Activated CD8-positive, alpha-beta memory T cell treated with anti-CD3 and anti-CD28 coated beads for 4 hours (primary cell): ENCODE results near the gene NECTIN2.

ENCODE experiments used
- DNase-seq, 2 donors: peaks; one replicate each; pipeline ENCODE4 v3.0.0-alpha.2; 2020; ENCODE audit warnings: low read depth in 2 of 2

NECTIN2 gene

DNA sequence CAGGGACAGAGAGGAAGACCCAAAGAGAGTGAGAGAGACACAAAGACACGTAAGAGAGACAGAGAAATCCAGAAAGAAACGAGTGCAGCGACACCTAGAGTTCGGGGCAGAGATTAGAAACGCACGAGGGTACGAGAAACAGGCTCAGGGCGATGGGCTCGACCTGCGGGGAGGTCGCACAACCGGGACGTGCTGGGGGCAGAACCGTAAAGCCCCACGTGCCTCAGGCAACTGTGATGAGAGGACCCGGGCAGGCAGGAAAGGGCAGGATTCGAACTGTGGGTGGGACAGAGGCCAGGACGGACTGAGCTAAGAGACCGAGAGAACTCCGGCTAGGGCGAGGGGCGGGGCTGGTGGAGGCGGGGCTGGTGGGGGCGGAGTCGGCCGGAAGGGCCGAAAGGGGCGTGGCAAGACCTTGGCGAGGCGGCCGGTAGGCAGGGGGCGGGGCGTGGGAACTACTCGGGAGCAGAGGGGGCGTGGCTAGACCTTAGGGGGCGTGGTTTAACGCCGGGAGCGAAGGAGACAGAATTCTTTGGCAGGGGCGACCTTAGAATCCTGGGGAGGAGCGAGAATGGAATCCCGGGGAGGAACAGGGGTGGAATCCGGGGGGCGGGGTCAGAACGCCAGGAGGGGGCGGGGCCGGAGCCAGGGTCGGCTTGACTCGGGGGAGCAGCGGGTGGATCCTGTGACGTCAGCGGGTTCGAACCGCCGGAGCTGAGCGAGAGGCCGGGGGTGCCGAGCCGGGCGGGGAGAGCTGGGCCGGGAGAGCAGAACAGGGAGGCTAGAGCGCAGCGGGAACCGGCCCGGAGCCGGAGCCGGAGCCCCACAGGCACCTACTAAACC is at the start of gene NECTIN2:
TSS of gene NECTIN2 (plus strand) at position 686 of the 843 bp plus-strand sequence. CDS start 229 bp downstream, outside the sequence.
- peak; percentile 43 to 47 for DNase-seq

DNA sequence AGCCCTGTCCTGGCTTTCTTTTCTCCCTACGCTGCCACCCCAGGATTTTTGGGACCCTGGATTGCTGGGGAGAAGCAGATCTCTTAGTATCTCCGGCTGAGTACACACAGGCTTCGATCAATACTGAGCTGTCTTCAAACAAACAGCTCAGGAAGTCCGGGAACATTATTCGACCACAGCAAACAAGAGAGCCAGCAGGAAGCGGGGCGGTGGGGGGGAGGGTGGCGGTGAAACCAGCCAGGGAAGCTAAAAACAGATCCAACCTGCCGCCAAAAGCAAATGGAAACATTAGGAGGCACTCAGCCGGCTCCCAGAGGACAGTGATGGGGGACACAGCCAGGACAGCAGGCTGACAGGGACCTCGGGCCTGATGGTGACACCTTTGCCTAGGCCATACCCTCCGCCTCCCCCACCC is 49.4 kb upstream of the NECTIN2 start:
- DNase-seq = no peak

- no peak for DNase-seq
Measured at GRCh38 chr19:44799627-44800346, 46.3 kb upstream of the NECTIN2 start.

DNA sequence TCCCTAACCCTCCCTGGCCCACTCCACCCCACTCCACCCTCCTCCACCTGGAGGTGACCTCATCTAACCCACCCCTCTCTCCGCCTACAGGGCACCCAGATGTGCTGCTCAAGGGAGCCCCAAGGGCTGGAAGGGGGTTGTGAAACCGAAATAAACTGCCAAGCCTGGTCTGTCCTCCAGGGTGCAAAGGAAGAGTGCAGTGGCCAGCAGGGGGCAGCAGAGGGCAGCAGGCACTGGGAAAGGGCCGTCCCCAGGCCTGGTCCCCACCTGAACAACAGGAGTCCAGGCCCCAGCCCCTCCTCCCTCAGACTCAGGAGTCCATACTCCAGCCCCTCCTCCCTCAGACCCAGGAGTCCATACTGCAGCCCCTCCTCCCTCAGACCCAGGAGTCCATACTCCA is 45.6 kb upstream of the NECTIN2 start:
- DNase-seq = peak; percentile 56 to 57

DNA sequence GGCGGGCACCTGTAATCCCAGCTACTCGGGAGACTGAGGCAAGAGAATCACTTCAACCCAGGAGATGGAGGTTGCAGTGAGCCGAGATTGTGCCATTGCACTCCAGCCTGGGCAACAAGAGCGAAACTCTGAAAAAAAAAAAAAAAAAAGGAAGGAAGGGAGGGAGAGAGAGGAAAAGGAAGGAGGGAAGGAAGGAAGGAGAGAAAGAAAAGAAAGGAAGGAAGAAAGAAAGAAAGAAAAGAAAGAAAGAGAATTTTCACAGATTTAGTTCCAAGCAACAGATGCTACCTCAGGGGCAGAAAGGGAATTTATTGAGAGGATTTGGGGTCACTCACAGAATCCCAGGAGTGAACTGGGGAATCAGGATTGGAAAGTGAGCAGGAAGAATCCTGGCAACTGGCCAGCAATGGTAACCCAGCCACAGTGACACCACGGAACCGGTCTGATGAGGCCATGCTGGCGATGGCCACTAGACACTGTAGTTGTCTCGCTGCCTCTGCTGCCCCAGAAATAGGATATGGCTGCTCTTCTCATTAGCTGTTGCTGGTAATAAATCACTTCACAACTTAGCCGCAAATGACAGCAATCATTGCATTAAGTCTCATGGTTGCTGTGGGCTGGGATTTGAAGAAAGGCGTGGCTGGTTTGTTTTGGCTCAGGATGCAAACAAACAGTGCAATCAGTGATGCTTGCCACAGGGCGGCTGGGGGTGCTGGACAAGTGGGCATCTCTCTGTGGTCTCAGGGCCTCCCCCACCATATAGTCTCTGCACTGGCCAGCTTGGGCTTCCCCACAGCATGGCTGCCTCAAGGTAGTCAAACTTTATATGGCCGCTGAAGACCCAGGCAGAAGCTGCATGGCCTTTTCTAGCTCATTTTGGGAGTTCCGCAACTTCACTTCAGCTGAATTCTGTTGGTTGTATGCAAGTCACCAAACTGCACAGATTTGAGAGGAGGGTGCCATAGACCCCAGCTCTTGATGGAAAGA is 42.4 kb upstream of the NECTIN2 start:
- no peak for DNase-seq

GRCh38 chr19:44806291-44806690 is 39.8 kb upstream of the NECTIN2 start:
- DNase-seq = no peak

- no peak for DNase-seq
Measured at GRCh38 chr19:44807162-44807561, 38.9 kb upstream of the NECTIN2 start.

DNA sequence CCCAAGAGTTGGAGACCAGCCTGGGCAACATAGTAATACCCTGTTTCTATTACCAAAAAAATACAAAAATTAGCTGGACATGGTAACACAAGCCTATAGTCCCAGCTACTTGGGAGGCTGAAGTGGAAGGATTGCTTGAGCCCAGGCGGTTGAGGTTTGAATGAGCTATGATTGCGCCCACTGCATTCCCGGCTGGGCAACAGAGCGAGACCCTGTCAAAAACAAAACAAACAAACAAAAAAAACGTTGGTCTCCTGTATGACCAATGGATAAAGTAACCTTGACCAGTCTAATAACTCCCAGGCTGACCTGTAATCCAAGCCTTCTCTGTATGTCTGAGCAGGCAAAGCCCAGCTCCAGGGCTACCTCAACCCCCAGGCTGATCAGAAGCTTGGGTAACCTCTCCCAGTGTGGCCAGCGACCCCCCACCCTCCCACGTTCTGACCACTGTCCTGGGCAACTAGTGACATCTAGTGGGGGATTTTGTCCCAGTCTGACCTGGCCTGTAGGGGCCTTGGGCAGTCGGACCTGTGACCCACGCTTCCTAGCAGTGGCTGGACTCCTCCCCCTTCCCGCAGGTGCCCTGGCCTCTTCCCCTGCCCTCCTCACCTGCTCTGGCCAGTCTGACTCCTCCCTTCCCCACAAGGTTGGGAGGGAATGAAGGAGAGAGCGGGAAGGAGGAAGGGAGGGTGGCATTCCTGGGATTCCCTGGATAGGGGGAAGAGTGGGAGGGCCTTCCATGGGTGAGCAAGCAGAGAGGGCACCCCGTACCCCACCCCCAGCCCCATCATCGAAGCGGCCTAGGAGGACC is 38.2 kb upstream of the NECTIN2 start:
- no peak for DNase-seq

- no peak for DNase-seq
Measured at GRCh38 chr19:44808463-44809371, 37.4 kb upstream of the NECTIN2 start, which contains the start of gene BCAM. BCAM (plus strand) TSS chr19:44809103; CDS start chr19:44809125, 22 bp downstream.

- DNase-seq = no peak
Measured at GRCh38 chr19:44809577-44810233, 36.4 kb upstream of the NECTIN2 start.

- no peak for DNase-seq
Measured at GRCh38 chr19:44810234-44811121, 35.6 kb upstream of the NECTIN2 start.

DNA sequence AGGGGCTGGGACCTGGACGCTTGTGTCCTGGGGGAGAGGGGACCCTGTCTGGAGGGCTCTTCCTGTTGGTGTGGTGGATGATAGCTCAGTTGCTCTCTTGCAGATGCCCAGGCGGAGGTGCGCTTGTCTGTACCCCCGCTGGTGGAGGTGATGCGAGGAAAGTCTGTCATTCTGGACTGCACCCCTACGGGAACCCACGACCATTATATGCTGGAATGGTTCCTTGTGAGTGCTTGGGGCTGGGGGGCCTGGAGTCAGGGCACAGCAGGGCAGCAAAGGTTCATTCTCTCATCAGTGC is 35.0 kb upstream of the NECTIN2 start:
- no peak for DNase-seq

DNA sequence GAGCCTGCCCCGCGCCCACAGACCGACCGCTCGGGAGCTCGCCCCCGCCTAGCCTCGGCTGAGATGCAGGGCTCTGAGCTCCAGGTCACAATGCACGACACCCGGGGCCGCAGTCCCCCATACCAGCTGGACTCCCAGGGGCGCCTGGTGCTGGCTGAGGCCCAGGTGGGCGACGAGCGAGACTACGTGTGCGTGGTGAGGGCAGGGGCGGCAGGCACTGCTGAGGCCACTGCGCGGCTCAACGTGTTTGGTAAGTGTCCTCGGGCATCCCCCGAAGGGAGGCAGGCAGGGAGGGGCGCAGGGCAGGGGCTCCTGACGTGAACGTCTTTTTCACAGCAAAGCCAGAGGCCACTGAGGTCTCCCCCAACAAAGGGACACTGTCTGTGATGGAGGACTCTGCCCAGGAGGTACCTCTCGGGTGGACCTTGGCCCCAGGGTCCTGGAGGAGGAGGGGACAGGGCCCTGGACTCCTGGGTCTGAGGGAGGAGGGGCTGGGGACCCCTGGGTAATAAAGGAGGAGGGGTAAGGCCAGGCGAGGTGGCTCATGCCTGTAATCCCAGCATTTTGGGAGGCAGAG is 33.9 kb upstream of the NECTIN2 start:
- no peak for DNase-seq

DNA sequence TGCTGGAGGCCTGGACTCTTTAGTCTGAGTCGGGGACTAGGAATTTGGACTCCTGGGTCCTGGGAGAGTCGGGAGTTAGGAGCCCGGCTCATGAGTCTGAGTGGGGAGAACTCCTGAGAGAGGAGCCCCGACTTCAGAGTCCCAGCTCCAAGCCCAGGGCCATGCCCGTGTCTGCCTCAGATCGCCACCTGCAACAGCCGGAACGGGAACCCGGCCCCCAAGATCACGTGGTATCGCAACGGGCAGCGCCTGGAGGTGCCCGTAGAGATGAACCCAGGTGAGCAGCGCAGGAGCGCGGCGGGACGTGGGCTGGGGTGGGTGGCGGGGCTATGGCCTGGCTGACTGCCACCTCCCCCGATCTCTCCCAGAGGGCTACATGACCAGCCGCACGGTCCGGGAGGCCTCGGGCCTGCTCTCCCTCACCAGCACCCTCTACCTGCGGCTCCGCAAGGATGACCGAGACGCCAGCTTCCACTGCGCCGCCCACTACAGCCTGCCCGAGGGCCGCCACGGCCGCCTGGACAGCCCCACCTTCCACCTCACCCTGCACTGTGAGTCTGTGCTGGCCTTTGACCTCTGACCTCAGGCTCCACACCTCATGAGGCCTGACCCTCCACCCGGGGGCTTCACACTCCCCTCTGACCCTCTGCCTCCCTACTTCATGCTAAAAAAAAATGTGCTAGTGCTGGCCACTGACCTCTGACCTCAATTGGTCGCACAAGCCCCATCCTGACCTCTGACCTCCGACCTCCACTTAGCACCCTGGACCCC is 32.8 kb upstream of the NECTIN2 start:
- DNase-seq = no peak

DNA sequence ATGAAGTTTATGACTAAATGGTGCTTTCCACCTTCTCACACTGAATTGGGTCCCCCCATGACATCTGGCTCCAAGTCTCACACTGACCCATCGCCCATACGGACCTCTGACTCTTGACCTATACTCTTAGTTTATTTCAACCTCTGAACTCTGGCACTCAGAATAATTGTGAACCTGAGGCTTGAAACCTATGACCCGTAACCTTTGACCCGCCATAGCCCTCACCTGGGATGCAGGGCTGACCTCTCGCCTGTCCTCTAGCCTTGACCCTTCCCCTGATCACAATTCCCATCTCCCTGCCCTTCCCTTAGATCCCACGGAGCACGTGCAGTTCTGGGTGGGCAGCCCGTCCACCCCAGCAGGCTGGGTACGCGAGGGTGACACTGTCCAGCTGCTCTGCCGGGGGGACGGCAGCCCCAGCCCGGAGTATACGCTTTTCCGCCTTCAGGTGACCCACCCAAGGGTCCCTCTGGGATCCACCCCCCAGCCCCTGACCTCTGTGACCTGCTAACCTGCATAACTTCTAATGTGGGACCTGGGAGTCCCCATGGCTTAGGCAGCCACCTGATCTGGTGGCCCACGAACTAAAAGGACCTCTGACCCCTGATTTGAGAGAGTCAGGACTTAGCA is 32.1 kb upstream of the NECTIN2 start:
- DNase-seq = no peak

GRCh38 chr19:44814517-44814916 is 31.6 kb upstream of the NECTIN2 start:
- DNase-seq = no peak

DNA sequence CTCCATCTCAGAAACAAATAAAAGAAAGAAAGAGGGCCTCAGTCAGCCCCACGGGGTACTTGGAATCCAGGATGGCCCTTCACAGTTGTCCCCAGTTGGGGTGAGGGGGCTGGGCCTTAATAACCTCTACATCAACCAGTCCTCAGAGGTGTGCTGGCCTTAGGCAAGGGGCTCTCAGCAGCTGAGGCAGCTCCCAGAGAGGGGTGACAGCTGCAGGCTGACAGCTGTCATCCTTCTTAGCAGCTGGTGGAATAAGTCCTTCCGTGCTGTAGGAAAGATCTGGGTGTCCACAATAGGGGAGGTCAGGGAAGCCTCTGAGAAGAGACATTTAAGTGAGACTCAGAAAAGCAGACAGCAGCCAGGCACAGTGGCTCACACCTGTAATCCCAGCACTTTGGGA is 29.8 kb upstream of the NECTIN2 start:
- no peak for DNase-seq
